Mesothelial cell of epicardium (in vitro differentiated cells): ENCODE data around the gene CPA1. TPM values are rescaled to one million over a fixed set of nuclear protein-coding genes. Genes with fewer than 3 reads are reported as not detected.

Experiments
- DNase-seq, 2 experiments: peaks; one replicate each; pipeline ENCODE4 v3.0.0; 2021; ENCODE audit warnings: low spot score in 2 of 2; ENCODE audit not compliant: unreplicated experiment in 2 of 2
- H3K27ac Mint-ChIP-seq: 2 replicates; pipeline ENCODE4 v1.8.0; 2021; ENCODE audit warnings: mixed read lengths
- H3K27me3 Mint-ChIP-seq: 2 replicates; pipeline ENCODE4 v1.8.0; 2021; ENCODE audit warnings: low read depth, mixed read lengths
- H3K36me3 Mint-ChIP-seq: 2 replicates; pipeline ENCODE4 v1.8.0; 2021; ENCODE audit warnings: mixed read lengths
- H3K4me1 Mint-ChIP-seq: 2 replicates; pipeline ENCODE4 v1.8.0; 2021; ENCODE audit warnings: mixed read lengths
- H3K4me3 Mint-ChIP-seq: 2 replicates; pipeline ENCODE4 v1.8.0; 2021; ENCODE audit warnings: mild to moderate bottlenecking, moderate library complexity, mixed read lengths
- H3K9me3 Mint-ChIP-seq: 2 replicates; pipeline ENCODE4 v1.8.0; 2021; ENCODE audit warnings: mixed read lengths
- CTCF ChIP-seq: fragments of 200-600 bp; sonication (generic); IDR thresholded peaks from one replicate; pipeline ENCODE4 v1.5.0; 2021; ENCODE audit warnings: antibody characterized with exemption; ENCODE audit not compliant: unreplicated experiment
- total RNA-seq: library from RNA; stranded (reverse); gene quantifications from 3 replicates; pipeline ENCODE4 v1.2.1, GENCODE V29; 2021

CPA1 gene
- total RNA-seq, 1 donor from 2014 or later: 1.1 TPM

GRCh38 chr7:130396109-130396508, 15.8 kb downstream of the CPA1 start:
- Mint-ChIP-seq H3K36me3 (peaks cover 8% of the 10 kb centered on the region), H3K27ac (peak overlapping the region; percentile 96), H3K4me3 (peak overlapping the region; percentile 12), H3K4me1 (peaks cover 89% of the 10 kb centered on the region), H3K27me3 (no peaks in the 10 kb centered on the region), H3K9me3 (no peaks in the 10 kb centered on the region)
- TF ChIP-seq CTCF: no peak
- no peak for DNase-seq

GRCh38 chr7:130397051-130397757, 16.9 kb downstream of the CPA1 start:
- TF ChIP-seq CTCF: no peak
- peak overlapping the region; percentile 96 for H3K27ac Mint-ChIP-seq
- peaks cover 81% of the 10 kb centered on the region for H3K4me1 Mint-ChIP-seq
- no peak for DNase-seq
- H3K27me3 Mint-ChIP-seq: no peaks in the 10 kb centered on the region
- H3K36me3 Mint-ChIP-seq: peaks cover 8% of the 10 kb centered on the region
- no peak overlapping the region for H3K4me3 Mint-ChIP-seq
- H3K9me3 Mint-ChIP-seq: no peaks in the 10 kb centered on the region

GRCh38 chr7:130397758-130398073, 17.4 kb downstream of the CPA1 start:
- Mint-ChIP-seq H3K4me3 (no peak overlapping the region), H3K27me3 (no peaks in the 10 kb centered on the region), H3K4me1 (peaks cover 76% of the 10 kb centered on the region), H3K27ac (peak overlapping the region; percentile 96), H3K9me3 (no peaks in the 10 kb centered on the region), H3K36me3 (peaks cover 12% of the 10 kb centered on the region)
- no peak for DNase-seq
- no peak for TF ChIP-seq CTCF

- Mint-ChIP-seq H3K4me1 (peaks cover 67% of the 10 kb centered on the region), H3K27ac (peak overlapping the region; percentile 96), H3K9me3 (no peaks in the 10 kb centered on the region), H3K4me3 (no peak overlapping the region), H3K27me3 (no peaks in the 10 kb centered on the region), H3K36me3 (peaks cover 15% of the 10 kb centered on the region)
- no peak for TF ChIP-seq CTCF
- no peak for DNase-seq
These were observed 18.3 kb downstream of the CPA1 start for GRCh38 chr7:130398526-130399090.

GRCh38 chr7:130400120-130400572, 19.9 kb downstream of the CPA1 start:
- H3K27me3 Mint-ChIP-seq: no peaks in the 10 kb centered on the region
- H3K4me1 Mint-ChIP-seq: peaks cover 54% of the 10 kb centered on the region
- no peak overlapping the region for H3K4me3 Mint-ChIP-seq
- no peak for DNase-seq
- no peaks in the 10 kb centered on the region for H3K9me3 Mint-ChIP-seq
- H3K36me3 Mint-ChIP-seq: peaks cover 15% of the 10 kb centered on the region
- no peak for TF ChIP-seq CTCF
- H3K27ac Mint-ChIP-seq: peak overlapping the region; percentile 92
